ENCODE data around the gene TSPAN18.

The TSPAN18 gene

DNA sequence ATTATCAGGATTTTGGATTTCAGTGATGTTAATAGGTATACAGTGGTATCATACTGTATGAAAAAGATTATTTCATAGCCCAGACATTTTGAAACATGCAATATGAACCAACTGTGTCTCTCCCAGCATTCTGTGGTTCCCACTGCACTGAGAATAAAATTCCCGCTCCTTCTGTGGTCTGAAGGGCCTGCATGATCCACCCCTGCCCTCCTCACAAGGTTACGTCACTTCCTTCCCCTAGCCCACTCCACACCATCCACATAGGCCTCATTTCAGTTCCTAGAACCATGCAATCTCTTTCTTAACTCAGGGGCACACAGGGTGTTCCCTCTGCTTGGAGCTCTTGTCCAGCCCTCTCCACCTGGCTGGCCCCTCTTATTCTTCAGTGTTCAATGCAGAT is 103.1 kb downstream of the TSPAN18 start:
- peak; percentile 57 for DNase-seq

DNA sequence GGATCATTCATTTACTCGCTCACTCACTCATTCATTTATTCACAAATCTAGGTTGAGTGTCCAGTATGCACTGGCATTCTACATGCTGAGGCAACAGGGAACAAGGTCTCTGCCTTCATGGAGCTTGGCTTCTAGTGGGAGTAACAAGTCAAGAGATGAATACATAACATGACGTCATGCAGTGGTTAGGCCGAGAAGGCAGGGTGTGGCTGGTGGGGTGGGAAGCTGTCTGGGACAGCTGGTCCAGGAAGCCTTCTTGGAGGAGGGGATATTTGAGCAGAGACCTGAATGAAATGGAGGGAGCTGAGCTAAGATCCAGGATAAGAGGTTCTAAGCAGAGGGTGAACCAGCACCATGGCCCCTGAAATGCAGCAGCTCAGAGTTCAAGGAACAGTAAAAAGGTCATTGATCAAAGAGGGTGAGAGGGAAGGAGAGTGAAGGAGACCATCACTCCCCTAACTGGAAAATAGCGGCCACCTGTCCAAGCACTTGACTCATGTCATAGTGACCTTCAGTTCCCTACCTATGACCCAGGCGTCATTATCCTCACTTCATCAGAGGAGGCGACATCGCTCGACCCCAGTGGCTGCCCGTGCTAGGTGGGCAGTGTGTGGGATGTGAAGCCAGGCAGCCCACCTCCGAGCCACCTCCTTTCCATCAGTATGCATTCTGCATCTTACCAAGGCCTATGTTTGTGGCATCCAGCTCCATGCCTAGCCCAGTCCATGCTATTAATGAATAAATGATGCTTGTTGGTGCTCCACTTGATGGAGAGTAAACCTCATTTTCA is 105.0 kb downstream of the TSPAN18 start:
- DNase-seq, result peak; percentile 24

DNA sequence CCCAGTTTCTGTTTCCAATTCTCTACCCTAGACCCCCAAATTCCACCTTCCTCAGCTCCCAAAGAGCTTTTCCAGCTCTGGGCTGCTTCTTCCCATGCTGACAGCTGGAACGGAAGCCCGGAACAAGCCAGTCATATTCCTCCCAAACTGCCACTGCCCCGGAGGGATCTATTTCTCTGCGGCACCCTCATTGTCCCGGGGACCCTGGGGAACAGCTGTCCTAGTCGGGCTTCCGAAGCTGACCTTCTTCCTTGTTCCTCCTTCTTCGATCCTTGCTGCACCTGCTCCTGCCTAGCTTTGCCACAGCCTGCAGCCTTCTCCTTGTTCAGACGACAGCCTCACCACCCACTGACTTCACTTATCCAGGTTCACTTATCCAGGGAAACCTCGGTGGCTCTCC is 105.7 kb downstream of the TSPAN18 start:
- DNase-seq, result no peak

DNA sequence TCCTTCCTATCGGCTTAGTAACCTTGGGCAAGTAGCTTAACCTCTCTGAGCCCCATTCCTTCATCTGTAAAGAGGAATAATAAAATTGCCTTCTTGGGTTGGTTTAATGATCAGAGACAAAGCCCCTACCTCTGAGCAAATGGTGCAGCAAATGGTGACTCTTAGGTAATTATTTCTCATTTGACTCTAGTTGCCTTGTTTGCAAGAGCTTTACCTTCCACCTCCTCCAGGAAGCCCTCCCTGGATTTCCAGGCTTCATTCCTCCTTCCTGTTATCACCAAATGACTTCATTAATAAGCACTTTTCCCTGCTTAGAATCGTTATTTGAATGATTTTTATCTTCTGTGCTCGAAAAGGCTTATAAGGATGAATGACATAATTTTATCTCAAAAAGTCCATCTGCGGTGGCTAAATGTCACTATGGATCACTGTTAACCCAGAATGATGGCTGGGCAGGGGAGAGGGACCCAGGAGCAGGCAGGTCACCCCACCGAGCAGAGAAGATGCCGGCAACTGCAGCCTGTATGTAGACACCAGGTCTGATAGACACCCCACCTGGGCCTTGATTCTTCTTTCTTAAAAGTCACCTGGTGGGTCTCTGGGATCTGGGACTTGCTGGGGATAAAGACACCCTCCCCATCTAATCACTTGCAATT is 106.6 kb downstream of the TSPAN18 start:
- DNase-seq, result no peak

DNA sequence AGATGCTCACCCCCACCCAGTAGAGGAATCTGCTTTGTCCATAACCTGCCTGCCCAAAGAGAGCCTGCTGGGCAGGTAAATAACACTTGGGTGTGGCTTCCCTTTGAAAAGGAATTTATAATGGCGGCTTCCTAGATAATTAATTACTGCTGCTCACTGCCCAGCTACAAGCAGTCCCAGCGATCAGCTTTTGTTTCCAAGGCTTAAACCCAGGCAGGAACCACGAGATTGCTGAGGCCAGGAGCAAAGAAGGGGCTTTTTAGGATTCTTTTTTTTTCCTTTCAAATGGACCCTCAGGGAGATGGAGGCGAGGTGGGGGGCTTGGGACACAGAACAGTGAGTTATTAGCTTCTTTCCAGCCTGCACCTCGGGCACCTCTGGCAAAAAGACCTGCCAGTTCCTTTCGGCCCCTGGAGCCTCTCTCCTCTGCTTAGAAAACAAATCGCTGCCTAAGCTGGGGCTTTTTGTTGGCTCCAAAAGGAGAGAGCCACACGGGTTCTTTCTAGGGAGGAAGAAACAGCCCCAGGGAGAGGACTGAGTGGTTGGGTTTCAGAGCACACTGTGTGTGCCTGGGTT is 107.2 kb downstream of the TSPAN18 start:
- no peak for DNase-seq

DNA sequence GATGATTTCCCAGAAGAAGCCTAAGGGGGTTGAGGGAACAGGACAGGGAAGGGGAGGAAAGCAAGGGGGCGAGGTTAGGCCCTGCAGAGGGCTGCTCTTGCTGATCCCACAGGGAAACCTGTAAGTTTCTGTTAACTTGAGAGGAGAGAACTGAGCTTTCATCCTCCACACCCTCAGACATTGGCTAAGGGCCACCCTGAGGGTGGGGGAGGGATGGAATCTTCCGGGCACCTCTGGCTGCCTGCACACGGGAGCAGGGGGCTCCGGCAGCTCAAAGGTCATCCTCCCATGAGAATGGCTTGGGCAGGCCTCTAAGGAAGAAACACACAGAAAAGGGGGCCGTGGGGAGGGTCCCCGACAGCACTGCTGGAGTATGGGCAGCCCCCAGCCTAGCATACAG is 108.1 kb downstream of the TSPAN18 start:
- no peak for DNase-seq

DNA sequence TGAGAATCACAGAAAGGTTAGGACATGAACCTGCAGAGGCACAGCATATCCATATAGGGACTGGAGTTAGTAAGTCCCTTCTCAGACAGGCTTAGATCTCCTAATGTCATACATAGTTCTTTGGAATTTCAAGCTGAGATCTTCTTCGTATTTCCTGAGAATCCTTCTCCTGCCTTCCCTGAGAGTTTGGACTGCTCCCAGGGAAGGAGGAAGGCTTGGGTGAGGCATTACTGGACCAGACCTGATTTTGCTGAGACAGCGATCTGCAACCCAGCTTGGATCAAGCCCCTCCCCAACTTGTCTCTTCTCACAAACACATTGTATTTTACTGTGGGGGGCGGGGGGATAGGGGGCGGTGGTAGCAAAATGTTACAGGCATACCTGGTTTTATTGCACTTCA is 108.5 kb downstream of the TSPAN18 start:
- DNase-seq, result no peak

DNA sequence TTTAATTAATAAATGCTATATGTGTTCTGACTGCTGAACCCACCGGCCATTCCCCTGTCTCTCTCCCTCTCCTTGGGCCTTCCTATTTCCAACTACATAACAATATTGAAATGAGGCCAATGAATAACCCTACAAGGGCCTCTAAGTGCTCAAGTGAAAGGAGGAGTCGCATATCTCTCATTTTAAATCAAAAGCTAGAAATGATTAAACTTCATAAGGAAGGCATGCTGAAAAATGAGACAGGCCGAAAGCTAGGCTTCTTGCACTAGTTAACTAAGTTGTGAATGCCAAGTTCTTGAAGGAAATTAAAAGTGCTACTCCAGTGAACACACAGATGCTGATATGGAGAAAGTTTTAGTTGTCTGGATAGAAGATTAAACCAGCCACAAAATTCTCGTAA is 109.2 kb downstream of the TSPAN18 start:
- DNase-seq, result no peak

DNA sequence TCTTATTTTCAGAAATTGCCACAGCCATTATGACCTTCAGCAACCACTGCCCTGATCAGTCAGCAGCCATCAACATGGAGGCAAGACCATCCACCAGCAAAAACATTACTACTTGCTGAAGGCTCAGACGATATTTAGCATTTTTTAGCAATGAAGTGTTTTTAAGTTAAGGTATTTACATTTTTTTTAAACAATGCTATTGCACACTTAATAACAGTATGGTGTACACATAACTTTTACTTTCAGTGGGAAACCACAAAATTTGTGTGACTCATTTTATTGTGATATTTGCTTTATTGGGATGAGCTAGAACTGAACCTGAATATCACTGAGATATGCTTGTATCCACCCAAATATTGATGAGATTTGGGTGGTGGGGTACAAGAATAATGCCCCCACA is 110.9 kb downstream of the TSPAN18 start:
- DNase-seq, result no peak

DNA sequence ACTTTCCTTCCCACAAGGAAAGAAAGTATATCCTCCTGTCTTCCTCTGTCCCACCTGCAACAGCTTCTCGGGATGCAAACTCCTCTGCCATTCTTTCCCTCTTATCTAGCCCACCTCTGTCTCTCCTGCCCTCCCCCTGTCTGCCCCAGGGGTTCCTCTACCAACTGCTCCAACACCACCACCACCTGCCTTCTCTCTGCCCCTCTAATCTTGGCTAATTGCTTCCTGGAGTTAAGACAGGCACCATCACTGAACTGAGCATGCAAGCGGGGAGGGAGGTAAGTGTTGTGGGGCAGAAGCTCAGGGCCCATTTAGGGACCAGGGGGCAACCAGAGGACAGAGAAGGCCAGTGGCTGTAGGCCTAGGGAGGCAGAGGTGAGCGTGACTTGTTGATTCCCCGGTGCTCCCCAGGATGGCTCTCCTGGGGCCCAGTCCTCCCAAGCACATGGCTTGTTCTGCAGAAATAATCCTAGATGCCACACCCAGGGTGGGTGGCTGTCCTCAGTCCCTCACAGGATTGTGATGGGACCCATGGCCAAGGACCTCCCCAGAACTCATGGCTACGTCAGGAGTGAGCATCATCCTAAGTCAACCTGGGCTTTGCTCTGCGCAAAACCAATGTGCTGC is 112.8 kb downstream of the TSPAN18 start:
- DNase-seq, result no peak

DNA sequence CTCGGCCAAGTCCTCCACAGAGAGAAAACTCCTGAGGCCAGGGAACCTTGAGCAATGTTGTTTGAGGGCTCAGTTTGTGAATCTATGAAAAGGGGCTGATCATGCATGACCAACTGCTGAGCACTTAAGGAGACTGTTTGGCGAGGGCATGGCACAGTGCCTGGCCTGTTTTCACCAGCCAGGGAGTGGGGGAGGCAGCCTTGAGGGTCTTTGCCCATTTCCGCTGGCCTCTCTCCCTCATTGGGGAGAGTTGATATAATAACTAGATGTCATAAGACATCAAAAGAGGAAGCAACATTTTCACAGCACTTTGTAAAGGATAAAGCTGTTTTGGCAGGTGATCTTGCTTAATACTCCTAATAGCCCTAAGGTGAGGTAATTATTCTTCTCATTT is 113.3 kb downstream of the TSPAN18 start:
- DNase-seq, result no peak

DNA sequence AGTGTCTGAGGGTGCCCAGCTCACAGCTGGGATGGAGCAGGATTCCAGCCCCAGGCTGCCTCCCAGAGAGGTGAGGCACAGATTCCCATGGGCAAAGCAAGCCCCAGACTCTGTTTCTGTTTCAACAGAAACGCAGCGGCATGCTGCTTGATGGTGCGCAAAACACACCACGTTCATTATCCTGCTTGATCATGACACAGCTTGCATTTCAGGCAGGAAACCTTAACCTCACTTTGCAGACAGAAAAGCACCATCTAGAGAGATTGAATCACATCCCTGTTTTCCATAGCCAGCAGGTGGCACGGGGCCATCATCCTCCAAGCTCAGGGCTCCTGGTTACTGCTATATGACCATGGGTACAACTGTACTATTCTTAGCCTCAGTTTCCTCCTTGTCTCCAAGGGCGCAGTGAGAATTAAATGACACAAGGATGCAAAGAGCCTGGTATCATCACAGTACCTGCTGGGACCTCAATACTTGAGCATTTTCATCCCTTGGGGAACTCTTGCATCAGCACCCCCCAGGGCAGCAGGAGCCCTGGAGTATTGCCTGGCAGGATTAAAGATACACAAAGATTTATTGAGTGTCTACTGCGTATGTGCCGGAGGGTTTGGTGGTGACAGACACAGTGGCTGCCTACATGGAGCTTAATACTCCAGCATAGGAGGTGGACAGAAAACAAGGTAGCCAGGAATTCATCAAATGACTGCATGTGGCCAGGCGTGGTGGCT is 113.9 kb downstream of the TSPAN18 start:
- DNase-seq, result no peak

DNA sequence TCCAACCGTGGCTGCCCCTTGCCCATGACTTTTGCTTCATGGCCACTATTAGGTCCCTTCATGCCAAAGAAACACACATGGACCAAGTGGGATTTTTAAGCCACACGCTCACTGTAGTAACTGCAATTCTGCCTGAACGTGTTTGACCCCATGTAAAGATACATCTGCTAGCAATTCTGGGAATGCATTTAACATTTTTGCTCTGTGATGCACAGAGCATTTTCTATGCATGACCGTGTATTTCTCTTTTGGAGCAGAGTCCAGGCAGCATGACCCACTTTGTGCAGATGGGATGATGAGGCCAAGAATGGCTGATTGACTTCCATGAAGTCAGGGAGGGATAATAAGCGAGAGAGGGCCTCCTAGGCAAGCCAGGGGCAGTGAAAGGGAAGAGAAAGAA is 115.5 kb downstream of the TSPAN18 start:
- no peak for DNase-seq

DNA sequence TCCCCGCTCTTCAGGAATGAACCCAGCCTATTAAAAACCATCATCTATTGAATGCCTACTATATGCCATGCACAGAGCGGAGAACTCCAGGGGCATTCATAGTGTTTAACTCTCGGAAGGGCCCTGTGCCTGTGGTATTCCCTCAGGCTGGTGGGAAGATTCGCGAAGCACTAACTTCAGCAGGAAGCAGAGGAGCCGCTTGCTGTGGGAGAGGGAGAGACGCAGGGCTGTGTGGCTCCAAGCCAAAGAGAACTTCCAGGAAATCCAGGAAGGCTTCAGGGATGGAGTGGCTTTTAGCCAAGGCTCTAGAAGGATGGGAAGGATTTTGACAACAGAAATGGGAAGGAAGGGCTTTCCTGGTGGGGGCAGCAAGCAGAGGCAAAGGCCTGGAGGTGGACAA is 120.1 kb downstream of the TSPAN18 start:
- DNase-seq, result no peak

DNA sequence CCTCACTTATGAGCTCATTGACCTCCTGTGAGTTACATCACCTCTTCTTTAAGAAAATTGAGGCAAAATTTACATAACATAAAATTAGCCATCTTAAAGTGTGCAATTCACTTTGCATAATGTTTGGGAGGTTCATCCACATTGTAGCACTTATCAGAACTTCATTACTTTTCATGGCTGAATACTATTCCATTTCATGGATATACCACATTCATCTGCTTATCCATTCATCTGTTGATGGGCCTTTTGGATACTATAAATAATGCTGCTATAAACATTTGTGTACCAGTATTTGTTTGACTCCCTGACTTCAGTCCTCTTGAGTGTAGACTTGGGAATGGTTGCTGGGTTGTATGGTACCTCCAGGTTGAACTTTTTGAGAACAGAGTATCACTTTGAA is 120.6 kb downstream of the TSPAN18 start:
- DNase-seq, result no peak

DNA sequence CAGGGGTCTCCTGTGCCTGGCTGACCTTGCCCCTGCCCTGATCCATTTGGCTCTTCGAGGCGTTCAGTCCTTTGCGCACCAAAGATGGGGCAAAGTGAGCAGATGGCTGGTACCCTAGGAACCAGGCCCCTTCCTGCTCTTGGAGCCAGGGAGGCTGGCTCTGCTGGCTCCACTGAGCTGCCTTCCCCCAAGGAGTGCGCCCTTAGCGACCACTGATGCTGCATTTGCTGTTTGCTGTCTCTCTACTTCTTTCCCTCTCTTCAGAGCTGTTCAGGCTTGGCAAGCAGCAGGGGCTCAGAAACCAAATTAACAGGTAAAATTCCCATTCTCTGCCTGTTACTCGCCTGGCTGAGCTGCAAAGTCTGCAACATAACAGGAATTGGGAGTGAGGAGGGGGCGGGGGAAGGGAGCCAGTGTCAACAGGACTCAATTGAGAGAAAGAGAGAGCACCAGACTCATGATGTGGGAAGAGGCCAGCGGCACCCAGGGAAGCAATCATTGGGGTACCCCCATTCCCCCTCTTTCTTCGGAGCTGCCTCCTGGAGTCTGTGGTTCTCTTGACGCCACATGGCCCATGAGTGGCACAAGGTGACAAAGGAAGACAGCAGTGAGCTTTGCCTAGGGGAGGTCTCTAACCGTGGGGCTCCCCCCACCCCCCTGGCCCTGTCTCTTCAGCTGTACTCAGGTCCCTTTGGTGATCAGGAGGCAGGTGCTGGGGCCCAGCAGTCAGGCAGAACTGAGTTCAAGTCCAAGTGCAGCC is 121.6 kb downstream of the TSPAN18 start:
- DNase-seq, result no peak

DNA sequence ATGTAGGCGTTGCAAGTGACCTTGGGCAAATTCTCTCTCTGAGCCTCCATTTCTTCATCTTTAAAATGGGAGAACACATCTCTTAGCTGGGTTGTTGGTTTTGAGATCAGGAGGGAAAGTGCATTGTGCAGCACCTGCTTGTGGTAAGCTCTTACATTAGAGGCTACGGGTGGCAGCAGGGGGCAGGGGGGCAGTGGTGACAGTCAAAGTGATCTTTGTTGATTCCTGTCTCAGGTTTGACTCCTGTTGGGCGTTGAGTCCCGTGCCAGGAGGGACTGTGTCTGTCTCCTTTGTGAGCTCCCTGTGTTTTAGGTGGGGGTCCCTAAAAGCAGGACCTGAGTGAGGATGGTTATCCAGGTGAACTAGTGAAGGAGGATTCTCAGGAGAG is 122.2 kb downstream of the TSPAN18 start:
- no peak for DNase-seq

DNA sequence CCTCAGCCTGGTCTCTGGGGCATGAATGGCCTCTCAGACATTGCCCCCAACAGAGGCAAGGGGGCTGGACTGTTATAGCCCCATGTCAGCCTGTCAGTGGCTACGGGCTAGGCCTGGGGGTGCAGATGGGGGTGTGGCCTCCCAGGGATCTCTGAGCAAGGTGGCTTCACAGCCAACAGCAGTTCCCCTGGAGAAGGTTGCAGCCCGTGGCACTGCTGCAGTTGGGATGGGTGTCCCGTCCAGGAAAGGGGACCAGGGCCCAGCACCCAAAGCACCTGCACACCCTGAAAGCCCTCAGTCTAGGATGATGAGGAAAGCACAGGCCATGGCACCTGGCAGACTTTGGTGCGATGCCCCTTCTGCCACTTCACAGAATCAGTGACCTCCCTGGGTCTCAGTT is 122.7 kb downstream of the TSPAN18 start:
- no peak for DNase-seq

DNA sequence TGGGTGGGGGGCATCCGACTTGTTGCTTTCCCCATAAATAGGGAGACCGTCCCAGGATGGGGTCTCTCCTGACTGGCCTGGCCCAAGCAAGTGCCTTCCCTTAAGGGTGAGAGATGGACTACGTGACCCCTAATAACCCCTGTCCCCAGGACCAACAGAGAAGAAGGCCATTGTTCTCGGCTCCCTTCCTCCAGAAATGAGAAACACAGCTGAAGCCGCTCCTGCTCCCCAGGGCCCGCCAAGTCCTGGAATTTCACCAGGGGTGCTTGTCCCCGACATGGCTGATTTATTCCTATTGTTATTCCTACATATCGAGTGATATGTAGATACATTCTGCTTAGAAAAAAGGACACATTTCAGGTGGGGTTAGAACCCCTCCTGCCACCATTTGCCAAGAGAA is 123.2 kb downstream of the TSPAN18 start:
- no peak for DNase-seq

DNA sequence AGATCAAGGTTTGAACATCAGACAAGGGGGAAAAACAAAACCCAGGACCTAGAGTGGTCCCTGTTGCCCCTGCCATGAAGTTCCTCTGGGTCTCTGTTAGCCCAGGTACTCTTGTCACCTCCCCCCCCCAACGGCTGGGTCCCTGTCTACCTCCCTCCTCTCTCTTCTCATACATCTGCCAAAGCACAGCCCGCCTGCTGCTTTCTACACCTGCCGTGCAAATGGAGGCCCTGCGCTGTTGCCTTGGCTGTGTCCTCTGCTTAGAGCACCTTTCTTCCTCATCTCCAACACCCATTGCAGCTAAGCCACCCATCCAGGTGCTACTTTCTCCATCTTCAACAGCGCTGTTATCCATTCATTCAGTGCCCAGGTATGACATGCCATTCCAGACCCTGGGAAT is 124.7 kb downstream of the TSPAN18 start:
- no peak for DNase-seq

DNA sequence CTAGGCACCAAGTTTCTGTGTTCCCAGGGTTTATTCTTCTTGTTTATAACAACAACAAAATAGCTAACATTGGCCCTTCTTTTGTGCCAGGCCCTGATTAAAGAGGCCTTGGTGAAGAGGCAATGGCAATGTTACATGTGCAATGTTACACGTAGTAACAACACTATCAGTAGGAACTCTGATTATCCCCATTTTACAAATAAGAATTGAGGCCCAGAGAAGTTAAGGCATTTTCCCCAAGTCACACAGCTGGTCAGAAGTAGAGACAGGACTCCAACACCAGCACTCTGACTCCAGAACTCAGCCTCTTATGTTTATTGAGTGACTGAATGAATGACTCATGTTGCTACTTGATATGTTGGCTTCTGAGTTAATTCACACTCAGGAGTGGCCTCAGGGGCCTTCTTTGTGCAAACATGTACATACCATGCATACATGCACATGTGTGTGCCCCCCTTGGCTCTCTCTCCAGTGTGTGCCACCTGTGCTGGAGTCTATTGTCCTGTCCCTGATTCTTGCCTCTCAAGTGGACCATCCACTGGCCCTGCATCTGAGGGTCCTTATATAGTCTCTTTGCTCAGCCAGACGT is 125.5 kb downstream of the TSPAN18 start:
- no peak for DNase-seq

DNA sequence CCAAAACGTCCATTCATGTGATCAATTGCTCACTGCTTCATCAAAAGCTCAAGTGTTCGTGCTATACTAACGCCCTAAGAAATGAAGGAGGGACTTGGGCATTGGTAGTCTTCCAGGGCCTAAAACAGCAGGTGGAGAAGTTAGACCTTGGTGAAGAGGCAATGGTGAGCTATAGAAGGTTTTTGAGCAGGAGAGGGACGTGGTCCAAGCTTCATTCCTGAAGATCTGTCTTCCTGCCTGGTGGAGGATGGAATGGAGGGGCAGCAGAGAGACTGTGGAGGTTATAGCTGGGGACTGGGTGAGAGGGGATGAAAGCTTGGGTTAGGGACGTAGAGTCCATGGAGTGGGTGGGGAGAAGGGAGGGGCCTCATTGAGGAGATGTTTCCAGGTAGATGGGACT is 126.2 kb downstream of the TSPAN18 start:
- DNase-seq, result no peak
